Smooth muscle cell (in vitro differentiated cells): ENCODE results near the gene CRIP1. TPM values are rescaled to one million over a fixed set of nuclear protein-coding genes. Genes with fewer than 3 reads are reported as not detected.

Source experiments
- DNase-seq: peaks from one replicate; lab custom pipeline; 2025; ENCODE audit not compliant: unreplicated experiment; lab: John Stamatoyannopoulos, UW
- H2AFZ ChIP-seq: fragments of 200-600 bp; sonication (generic); 2 replicates; pipeline ENCODE4 v1.6.0; 2016; ENCODE audit warnings: antibody characterized with exemption, low read depth, mild to moderate bottlenecking
- H3F3A ChIP-seq: fragments of 200-600 bp; sonication (generic); 2 replicates; pipeline ENCODE4 v1.6.0; 2017; ENCODE audit warnings: antibody characterized with exemption, low read depth
- H3K27ac ChIP-seq: fragments of 200-600 bp; sonication (generic); 2 replicates; pipeline ENCODE4 v1.5.1; 2016; ENCODE audit warnings: low read depth, mild to moderate bottlenecking
- H3K27me3 ChIP-seq: fragments of 200-600 bp; sonication (generic); 2 replicates; pipeline ENCODE4 v1.6.1; 2016; ENCODE audit warnings: low read depth, mild to moderate bottlenecking
- H3K36me3 ChIP-seq: fragments of 200-600 bp; sonication (generic); 2 replicates; pipeline ENCODE4 v1.5.1; 2016; ENCODE audit warnings: low read depth
- H3K4me1 ChIP-seq: fragments of 200-600 bp; sonication (generic); 2 replicates; pipeline ENCODE4 v1.5.1; 2016; ENCODE audit warnings: low read depth
- H3K4me2 ChIP-seq: fragments of 200-600 bp; sonication (generic); 2 replicates; pipeline ENCODE4 v1.6.0; 2016; ENCODE audit warnings: mild to moderate bottlenecking
- H3K4me3 ChIP-seq: fragments of 200-600 bp; sonication (generic); 2 replicates; pipeline ENCODE4 v1.5.1; 2016; ENCODE audit warnings: mild to moderate bottlenecking
- H3K79me2 ChIP-seq: fragments of 200-600 bp; sonication (generic); 2 replicates; pipeline ENCODE4 v1.6.0; 2016; ENCODE audit warnings: low read depth, mild to moderate bottlenecking
- H3K9ac ChIP-seq: fragments of 200-600 bp; sonication (generic); 2 replicates; pipeline ENCODE4 v1.6.0; 2016; ENCODE audit warnings: low read depth
- H3K9me3 ChIP-seq: fragments of 200-600 bp; sonication (generic); replicated peaks from 2 replicates; pipeline ENCODE4 v1.5.1; 2016; ENCODE audit warnings: low read depth
- H4K20me1 ChIP-seq: fragments of 200-600 bp; sonication (generic); 2 replicates; pipeline ENCODE4 v1.6.0; 2016; ENCODE audit warnings: low read depth
- WGBS: methylation state at CpG from one replicate; pipeline ENCODE4 v1.1.7; 2016; ENCODE audit warnings: low lambda C conversion rate; 5-methylcytosine and 5-hydroxymethylcytosine counted together
- polyA plus RNA-seq: library from polyadenylated mRNA; unstranded; fragments of >200 nt; fragmentation: Nextera tagmentation; extraction: Ambion mirVana; gene quantifications from 2 replicates; pipeline ENCODE4 v1.2.1, GENCODE V29; 2016
- total RNA-seq: library from RNA; depleted of rRNA; stranded (reverse); fragments of >200 nt; gene quantifications from 2 replicates; pipeline ENCODE4 v1.2.3, GENCODE V29; 2014
- TF ChIP-seq, protein P1 (sequence below): fragments of 200-600 bp; sonication (generic); IDR thresholded peaks from 2 replicates; pipeline ENCODE4 v1.5.1; 2017; ENCODE audit warnings: borderline replicate concordance, mild to moderate bottlenecking, antibody characterized with exemption; ENCODE audit not compliant: insufficient read depth, poor library complexity, severe bottlenecking

The CRIP1 gene
- total and polyA plus RNA-seq, 2 experiments from 2014 or later = 4.9 to 31.8 TPM

DNA sequence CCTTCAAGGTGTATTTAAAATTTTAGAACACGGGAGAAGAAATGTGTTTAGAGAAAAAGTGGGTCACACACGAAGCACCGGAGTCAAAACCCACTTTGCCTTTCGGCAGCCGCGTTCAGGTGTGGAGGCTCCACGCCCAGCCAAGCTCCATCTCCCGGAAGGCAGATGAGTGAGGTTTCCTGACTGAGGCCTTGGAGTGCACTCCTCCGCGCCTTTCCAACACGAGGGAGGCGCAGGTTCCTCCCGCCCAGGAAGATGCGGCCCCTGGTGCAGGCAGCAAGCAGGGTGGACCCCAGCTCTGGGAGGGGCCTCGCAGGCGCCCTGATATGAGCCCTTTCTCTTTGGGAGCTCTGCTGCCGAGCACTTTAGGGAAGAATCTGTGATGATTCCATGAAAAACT lies 44.6 kb upstream of the CRIP1 start:
- WGBS = 85% methylated on average over 17 of the region's 17 CpGs
- Histone ChIP-seq H3K4me3 (no peak overlapping the region), H3K9me3 (no peaks in the 10 kb centered on the region), H3F3A (no peaks in the 10 kb centered on the region), H3K79me2 (peaks cover 9% of the 10 kb centered on the region), H3K4me1 (no peaks in the 10 kb centered on the region), H3K36me3 (no peaks in the 10 kb centered on the region), H3K4me2 (no peak overlapping the region), H4K20me1 (peaks cover 68% of the 10 kb centered on the region), H3K27me3 (no peaks in the 10 kb centered on the region), H2AFZ (no peak overlapping the region), H3K9ac (no peak overlapping the region), H3K27ac (no peak overlapping the region)
- TF ChIP-seq, protein P1, sequence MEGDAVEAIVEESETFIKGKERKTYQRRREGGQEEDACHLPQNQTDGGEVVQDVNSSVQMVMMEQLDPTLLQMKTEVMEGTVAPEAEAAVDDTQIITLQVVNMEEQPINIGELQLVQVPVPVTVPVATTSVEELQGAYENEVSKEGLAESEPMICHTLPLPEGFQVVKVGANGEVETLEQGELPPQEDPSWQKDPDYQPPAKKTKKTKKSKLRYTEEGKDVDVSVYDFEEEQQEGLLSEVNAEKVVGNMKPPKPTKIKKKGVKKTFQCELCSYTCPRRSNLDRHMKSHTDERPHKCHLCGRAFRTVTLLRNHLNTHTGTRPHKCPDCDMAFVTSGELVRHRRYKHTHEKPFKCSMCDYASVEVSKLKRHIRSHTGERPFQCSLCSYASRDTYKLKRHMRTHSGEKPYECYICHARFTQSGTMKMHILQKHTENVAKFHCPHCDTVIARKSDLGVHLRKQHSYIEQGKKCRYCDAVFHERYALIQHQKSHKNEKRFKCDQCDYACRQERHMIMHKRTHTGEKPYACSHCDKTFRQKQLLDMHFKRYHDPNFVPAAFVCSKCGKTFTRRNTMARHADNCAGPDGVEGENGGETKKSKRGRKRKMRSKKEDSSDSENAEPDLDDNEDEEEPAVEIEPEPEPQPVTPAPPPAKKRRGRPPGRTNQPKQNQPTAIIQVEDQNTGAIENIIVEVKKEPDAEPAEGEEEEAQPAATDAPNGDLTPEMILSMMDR = no peak
- no peak for DNase-seq

DNA sequence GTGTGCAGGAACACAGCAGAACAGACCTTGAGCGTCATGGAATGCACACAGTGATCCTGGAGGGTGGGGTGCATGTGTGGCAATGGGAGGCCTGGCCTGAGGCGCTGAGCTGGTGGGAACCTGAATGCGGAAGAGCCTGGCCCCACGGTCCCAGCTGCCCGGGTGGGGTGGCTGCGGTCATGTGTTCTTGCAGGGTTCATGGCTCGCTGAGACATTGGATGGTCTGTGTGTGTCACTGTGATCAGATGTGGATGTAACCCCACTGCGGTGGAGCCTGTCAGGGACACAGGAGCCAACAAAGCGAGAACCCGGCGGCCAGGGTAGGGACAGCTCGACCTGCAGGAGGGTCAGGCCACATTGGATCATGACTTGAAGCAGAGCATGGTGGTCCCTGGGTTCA lies 43.9 kb upstream of the CRIP1 start:
- Histone ChIP-seq H3K4me2 (no peak overlapping the region), H3F3A (no peaks in the 10 kb centered on the region), H3K9me3 (no peaks in the 10 kb centered on the region), H3K27ac (no peak overlapping the region), H3K9ac (no peak overlapping the region), H2AFZ (no peak overlapping the region), H3K27me3 (no peaks in the 10 kb centered on the region), H3K4me3 (no peak overlapping the region), H3K79me2 (peaks cover 2% of the 10 kb centered on the region), H4K20me1 (peaks cover 68% of the 10 kb centered on the region), H3K4me1 (no peaks in the 10 kb centered on the region), H3K36me3 (no peaks in the 10 kb centered on the region)
- no peak for DNase-seq
- TF ChIP-seq, protein P1 = no peak
- 88% methylated on average over 12 of the region's 12 CpGs for WGBS

DNA sequence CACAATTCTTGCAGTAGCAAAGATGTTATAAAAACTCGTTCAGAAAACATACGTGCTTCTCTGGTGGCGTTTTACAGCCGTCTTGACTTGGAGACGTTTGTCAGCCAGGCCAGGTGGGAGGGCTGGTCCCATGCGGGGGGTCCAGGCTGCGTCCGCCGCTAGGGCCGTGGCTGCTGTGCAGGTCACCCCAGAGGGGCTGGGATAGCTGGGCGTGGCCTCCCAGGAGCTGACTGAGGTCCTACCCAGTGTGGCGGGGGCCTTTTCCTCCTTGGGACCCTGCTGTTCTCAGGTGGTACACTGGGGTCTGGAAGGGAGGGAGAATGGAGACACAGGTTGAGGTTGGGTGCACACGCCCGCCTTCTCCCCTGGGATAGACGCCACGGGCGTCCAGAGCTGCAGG lies 41.8 kb upstream of the CRIP1 start:
- no peak overlapping the region for H2AFZ ChIP-seq
- TF ChIP-seq, protein P1 = no peak
- H3K36me3 ChIP-seq = no peaks in the 10 kb centered on the region
- no peak overlapping the region for H3K4me3 ChIP-seq
- no peak overlapping the region for H3K27ac ChIP-seq
- no peak overlapping the region for H3K9ac ChIP-seq
- DNase-seq = no peak
- H3K4me2 ChIP-seq = no peak overlapping the region
- H4K20me1 ChIP-seq = peaks cover 68% of the 10 kb centered on the region
- H3F3A ChIP-seq = no peaks in the 10 kb centered on the region
- no peaks in the 10 kb centered on the region for H3K4me1 ChIP-seq
- peaks cover 5% of the 10 kb centered on the region for H3K79me2 ChIP-seq
- 97% methylated on average over 17 of the region's 17 CpGs for WGBS
- no peaks in the 10 kb centered on the region for H3K9me3 ChIP-seq
- no peaks in the 10 kb centered on the region for H3K27me3 ChIP-seq

DNA sequence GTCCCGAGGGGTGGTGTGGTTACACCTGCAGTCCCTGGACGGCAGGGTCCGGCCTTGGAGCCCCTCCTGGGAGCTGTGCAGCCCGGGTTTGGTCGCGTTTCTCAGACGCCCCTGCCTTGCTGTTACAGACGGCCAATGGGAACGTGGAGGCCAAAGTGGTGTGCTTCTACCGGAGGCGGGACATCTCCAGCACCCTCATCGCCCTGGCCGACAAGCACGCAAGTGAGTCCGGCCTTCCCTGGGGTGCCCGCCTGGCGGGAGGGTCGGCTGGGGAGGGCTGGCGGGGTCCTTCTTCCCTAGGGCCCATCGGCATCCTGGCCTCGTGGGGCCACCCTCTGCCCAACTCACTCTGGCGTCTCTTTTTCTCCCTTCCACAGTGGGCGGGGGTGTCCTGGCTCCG lies 41.4 kb upstream of the CRIP1 start:
- no peak overlapping the region for H3K27ac ChIP-seq
- TF ChIP-seq, protein P1 = no peak
- H3K9ac ChIP-seq = no peak overlapping the region
- no peaks in the 10 kb centered on the region for H3F3A ChIP-seq
- H4K20me1 ChIP-seq = peaks cover 64% of the 10 kb centered on the region
- no peak for DNase-seq
- 95% methylated on average over 19 of the region's 24 CpGs for WGBS
- no peaks in the 10 kb centered on the region for H3K36me3 ChIP-seq
- no peaks in the 10 kb centered on the region for H3K27me3 ChIP-seq
- H2AFZ ChIP-seq = no peak overlapping the region
- no peaks in the 10 kb centered on the region for H3K4me1 ChIP-seq
- H3K79me2 ChIP-seq = peaks cover 5% of the 10 kb centered on the region
- H3K9me3 ChIP-seq = no peaks in the 10 kb centered on the region
- H3K4me3 ChIP-seq = no peak overlapping the region
- no peak overlapping the region for H3K4me2 ChIP-seq
